Caki2 (cell line): ENCODE measurements around the gene CSTPP1. TPM values are rescaled to one million over a fixed set of nuclear protein-coding genes. Genes with fewer than 3 reads are reported as not detected.

Experiments used
- DNase-seq: peaks from one replicate; pipeline ENCODE4 v3.0.0-alpha.2; 2015; ENCODE audit warnings: low read depth
- in situ Hi-C: cut with HindIII; loops from 2 replicates; pipeline ENCODE4 v1.10.0; 2016; ENCODE audit warnings: low sequenced_read_pairs, low pct_unique_long_range_greater_than_20kb, mixed read lengths
- total RNA-seq: library from RNA; depleted of rRNA; stranded (reverse); fragments of >200 nt; shearing (Covaris generic); gene quantifications from 2 replicates; pipeline ENCODE4 v1.2.3, GENCODE V29; 2014; ENCODE audit warnings: low replicate concordance; rRNA removed

The CSTPP1 gene, protein sequence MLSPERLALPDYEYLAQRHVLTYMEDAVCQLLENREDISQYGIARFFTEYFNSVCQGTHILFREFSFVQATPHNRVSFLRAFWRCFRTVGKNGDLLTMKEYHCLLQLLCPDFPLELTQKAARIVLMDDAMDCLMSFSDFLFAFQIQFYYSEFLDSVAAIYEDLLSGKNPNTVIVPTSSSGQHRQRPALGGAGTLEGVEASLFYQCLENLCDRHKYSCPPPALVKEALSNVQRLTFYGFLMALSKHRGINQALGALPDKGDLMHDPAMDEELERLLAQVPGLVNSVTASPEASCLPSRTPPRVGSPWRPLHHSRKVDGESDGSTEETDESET
- total RNA-seq: 20.9 and 33.6 TPM in 2 replicates

DNA sequence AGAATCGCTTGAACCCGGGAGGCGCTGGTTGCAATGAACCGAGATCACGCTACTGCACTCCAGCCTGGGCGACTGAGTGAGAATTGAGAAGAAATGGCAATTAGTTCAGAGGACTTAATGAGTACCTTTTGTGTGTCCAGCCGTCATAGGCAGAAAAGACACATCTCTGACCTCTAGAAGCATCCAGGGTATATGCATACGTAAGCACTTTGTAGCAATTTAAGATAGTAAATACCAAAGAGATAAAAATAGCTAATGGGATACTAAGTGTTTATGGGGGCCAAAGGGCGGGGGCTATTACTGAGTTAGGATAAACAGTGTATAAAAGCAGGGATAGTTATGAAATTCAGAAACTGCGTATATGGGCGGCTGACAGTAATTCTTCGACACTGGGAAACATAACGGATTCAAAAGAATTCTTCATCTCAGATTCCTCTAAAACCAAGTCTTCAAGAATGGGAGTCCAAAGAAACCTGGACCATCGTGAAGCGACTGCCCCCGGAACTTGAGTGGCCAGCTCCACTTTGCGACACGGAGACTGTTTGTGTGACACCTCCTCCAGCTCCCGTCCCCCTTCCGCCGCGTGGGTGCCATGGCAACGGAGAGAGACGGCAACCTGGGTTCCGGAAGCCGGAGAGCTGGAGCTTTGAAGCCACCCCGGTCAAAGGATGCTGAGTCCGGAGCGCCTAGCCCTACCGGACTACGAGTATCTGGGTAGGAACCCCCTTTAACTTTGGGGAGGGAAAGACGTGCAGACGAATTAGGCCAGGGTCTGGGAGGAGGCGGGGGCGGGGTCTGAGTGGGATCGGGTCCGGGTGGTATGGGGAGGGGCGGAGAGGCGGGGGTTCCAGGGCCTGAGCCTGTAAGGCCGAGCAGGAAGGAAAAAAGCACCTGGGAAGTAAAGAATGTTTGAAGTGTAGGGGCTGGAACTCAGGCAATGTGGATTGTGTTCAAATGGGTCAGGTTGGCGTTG lies at the start of gene CSTPP1:
Gene CSTPP1, plus strand, starts transcription at position 624 of the 973 bp plus-strand sequence. Its CDS starts 45 bp downstream, at position 669.
- peak; percentile 79 for DNase-seq
- in situ Hi-C loops: no loop called here

DNA sequence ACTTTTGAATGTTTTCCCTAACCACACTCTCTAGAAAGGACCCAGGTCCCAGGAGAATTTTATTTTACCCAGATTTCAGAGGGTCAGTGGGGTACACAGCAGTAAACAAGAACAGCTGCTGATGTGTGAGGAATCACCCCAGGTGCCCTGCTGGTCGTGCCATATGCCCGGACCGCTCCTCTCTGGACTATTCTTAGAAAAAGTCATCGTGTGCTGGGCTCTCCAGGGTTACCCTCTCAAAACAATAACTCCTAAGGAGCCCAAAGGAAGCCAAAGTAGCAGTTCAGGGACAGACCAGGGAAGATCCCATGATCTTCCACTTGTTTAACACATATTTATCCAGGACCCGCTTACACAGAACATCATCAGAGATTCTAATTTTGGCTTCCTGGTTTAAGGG lies 47.9 kb upstream of the CSTPP1 start:
- in situ Hi-C loops: no loop called here
- DNase-seq: no peak

DNA sequence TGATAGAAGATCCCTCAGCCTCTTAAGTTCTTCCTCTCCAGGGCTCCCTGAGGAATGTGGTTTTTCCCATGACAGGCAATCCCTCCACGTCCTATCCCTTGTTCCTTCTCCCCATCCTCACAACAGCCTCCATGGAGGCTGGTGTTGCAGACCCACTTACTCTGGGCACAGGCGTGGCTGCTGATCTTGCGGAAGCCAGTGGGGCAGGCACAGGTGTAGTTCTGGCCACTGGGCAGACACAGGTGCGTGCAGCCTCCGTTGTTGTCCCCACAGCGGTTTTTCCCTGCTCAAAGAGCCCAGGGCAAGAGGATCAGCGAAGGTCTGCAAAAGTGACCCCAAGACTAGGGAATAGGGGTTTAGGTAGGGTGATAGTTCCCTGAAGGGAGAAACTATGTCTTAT lies 47.3 kb upstream of the CSTPP1 start:
- in situ Hi-C loops: no loop called here
- DNase-seq: no peak

DNA sequence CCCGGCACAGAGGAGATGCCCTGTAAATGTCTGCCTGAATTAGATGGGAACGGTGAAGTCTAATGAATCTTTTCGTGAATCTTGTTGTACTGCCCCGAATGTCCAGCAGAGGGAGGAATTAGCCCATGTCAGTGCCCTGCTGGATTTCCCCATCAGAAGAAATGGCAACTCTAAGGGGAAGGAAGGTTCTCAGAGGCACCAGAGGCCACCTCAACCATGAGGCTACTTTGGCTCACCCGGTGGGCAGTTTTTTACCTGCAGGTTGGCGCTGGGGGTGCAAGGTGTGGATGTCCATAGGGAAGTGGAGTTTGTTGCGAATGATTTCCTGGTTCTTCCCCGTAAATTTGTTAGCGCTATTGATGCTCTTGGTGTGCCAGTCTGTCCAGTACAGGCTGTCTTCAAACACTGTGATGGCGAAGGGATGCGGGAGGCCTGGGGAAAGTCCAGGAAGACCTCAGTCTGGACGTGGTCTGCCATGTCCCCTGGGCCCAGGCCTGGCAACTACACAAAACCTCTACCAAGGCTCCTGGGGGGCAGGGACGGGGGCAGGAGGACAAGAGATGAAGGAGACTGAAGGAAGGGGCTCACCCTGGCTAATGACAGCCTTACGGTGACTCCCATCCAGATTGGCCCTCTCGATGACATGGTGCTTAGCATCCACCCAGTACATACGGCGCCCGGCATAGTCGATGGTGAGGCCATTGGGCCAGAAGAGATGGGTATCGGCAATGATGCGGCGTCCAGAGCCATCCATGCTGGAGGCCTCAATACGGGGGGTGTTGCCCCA lies 46.7 kb upstream of the CSTPP1 start:
- in situ Hi-C loops: no loop called here
- DNase-seq: peak; percentile 42

DNA sequence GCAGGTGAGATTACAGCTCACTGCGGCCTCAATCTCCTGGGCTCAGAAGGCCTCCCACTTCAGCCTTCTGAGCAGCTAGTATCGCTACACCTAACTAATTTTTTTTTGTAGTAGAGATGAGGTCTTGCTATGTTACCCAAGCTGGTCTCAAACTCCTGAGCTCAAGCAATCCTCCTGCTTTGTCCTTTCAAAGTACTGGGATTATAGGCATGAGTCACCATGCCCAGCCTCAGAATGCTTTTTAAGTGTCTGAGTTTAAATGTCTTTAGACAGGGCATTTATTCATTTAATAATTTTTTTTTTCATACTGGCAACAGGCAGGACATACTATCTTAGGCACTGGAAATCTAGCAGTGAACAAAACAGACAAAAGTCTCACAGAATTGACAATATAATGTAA lies 45.9 kb upstream of the CSTPP1 start:
- no peak for DNase-seq
- in situ Hi-C loops: no loop called here

DNA sequence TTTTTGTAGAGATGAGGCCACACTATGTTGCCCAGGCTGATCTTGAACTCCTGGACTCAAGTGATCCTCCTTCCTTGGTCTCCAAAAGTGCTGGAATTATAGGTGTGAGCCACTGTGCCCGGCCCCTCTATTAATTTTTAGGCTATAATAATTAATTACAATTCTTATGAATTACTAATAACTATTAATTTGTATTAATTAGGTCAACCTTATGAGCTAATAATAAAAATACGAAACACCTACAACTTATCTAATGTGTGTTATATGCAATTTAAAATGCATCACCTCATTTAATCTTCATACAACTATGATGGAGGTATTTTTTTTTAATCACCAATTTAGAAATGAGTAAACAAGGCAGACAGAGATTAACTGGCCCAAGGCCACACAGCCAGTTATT lies 44.5 kb upstream of the CSTPP1 start:
- in situ Hi-C loops: no loop called here

DNA sequence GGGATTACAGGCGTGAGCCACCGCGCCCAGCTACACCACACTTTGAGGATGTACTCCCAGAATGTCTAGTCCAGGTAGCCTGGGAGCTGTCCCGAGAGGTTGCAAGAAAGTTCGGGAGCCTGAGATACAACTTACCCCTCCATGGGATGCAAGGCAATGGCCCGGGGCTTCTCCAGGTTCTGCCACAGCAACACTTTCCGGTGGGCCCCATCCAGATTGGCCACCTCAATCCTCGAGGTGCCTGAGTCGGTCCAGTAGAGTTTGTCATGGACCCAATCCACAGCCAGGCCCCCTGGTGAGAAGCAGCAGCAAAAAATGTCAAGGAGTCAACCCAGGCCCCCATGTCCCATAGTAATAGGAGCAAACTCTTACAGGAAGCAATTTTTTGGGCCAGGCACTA lies 43.7 kb upstream of the CSTPP1 start:
- no peak for DNase-seq
- in situ Hi-C loops: no loop called here

More for the DNA sequence above, 44.5 kb upstream of the CSTPP1 start:
- DNase-seq: no peak

DNA sequence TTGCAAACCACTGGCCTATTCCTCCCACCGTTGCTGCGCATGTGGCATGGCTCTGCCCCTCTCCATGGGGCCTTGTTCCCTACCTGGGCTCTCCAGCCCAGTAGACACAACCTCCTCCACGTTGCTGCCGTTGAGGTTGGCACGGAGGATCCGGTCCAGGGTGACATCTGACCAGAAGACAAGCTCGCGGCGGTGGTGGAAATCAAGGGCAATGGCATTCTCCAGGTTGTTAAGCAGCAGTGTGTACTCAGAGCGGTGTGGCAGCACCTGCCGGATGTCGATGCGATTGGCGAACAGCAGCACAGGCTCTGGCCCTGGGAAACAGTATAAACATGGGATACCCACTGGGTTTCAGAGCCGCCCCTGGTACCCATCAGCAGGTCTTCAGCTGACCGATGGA lies 42.1 kb upstream of the CSTPP1 start:
- no peak for DNase-seq
- in situ Hi-C loops: no loop called here

DNA sequence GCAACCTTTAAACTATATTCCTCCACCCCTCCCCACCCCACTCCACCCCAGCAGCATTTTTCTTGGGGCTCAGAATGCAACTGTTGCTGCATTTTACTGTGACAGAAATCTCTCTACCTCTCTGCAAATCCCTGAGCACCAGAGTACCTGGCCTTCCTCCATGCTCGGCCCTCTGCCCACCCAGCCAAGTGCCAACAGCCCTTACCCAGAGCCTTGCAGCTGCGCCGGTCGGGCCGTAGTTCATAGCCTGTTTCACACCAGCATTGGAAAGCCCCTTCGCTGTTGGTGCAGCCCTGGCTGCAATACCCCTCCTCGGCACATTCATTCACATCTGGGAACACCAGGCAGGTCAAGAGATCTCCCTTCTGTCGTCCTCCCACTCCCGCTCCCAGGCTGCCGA lies 41.6 kb upstream of the CSTPP1 start:
- no peak for DNase-seq
- in situ Hi-C loops: no loop called here

DNA sequence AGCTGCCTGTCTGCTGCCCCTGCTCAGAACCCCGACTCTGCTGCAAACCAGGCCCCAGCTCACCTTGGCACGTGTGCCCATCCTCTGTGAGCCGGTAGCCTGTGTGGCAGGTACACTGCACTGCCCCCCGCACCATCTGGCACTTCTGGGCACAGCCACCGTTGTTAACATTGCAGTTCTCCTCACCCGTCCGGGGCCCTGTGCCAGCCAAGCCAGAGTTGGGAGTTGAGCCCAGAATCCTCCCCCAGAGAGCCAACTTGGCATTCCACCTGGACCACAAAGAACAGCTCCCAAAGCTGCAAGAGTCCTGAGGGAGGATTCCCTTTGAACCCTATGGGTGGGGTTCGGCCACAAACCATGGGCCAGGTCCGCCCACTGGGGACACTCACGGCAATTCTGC lies 40.7 kb upstream of the CSTPP1 start:
- in situ Hi-C loops: no loop called here

DNA sequence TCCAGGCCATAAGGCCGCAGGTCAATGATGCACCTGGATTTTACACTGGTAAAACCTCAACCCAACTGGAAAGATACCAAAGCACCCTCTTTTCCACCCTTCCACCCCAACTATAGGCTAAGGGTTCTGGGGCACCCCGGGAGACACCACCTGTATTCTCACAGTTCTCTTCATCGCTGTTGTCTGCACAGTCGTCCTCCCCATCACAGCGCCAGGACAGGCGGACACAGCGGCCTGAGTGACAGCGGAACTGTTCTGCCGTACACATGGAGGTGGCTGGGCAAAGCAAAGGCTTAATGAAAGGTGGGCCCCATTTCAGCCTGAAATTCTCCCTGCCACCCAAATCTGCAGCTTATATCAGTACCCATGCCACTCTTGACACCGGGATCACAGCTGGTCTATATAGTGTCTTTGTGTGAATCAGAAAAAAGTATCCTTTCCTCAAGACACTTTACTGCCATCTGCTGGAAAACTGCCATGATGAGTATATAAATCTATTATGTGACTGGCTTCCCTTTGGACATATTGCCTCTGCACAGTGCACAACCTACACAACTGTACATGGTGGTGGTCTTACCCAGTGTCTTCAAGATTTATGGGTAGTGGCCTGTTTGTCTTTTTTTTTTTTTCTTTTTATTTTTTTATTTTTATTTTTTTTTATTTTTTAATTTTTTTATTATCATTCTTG lies 39.7 kb upstream of the CSTPP1 start:
- in situ Hi-C loops: no loop called here
- peak; percentile 48 for DNase-seq

More for the DNA sequence above, 40.7 kb upstream of the CSTPP1 start:
- no peak for DNase-seq

DNA sequence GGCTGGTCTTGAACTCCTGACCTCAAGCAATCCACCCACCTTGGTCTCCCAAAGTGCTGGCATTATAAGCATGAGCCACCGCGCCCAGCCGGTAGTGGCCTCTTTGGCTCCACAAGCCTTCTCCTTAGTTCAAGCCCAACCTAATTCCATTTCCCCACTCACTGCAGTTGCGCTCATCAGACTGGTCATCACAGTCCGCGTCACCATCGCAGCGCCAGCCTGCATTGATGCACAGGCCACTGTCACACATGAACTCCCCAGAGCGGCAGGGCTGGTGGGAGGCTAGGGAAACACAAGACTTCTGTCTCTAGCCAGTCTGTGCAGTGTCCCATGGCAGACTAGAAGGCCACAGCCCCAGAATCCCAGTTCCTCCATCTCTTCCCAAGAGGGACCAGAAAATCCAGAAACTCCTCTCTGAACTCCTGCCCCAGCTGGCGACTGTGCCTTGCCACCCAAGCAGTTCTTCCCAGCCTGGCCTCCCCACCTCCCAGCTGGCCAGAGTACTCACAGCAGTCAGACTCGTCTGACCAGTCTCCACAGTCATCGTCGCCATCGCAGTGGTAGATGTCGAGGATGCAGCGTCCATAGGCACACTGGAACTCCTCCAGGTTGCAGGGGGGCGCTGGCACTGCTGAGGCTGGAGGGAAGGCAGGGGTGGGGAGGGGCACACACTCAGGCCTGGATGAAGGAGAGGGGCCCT lies 38.0 kb upstream of the CSTPP1 start:
- in situ Hi-C loops: no loop called here
- DNase-seq: no peak

DNA sequence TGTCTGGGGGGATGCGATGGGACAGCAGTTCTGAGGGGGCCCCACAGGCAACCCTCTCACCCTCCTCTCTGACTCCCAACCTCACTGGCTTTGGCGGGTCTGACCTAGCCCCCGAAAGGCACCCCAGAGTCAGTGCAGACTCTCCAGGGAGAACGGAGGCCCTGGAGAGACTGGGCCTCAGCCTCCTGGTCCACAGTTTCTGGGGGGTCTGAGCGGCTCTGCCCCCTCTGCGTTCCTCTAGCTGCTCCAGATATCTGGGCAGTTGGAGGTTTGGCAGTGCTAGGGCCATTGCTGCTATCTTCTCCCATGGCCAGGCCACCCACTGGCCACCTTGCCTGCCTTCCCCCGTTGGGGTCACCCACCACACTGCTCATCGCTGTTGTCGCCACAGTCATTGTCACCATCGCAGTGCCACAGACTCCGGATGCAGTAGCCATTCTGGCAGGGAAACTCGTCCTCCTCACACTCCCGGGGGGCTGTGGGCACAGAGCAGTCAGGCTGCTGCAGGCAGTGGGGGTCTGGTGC lies 37.0 kb upstream of the CSTPP1 start:
- in situ Hi-C loops: no loop called here
- DNase-seq: no peak

DNA sequence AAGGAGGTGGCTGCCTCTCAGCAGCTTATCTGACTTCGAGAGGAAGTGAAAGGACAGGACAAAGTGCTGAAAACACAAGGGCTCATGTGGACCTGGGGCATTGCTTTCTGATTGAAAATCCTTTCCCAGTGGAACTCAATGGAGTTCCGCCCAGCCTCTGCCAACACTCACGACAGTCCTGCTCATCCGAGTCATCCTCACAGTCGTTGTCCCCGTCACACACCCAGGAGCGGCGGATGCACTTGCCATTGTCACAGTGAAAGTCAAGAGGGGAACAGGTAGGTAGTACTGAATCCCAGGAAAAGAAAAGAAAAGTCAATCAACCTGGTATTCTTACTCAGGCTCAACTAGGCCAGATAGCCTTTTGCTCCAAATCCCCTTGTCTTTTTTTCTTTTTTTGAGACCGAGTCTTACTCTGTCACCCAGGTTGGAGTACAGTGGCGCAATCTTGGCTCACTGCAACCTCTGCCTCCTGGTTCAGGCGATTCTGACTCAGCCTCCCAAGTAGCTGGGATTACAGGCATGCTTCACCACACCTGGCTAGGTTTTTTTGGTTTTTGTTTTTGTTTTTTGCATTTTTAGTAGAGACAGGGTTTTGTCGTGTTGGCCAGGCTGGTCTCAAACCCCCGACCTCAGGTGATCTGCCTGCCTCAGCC lies 36.3 kb upstream of the CSTPP1 start:
- in situ Hi-C loops: no loop called here
- DNase-seq: peak; percentile 25

DNA sequence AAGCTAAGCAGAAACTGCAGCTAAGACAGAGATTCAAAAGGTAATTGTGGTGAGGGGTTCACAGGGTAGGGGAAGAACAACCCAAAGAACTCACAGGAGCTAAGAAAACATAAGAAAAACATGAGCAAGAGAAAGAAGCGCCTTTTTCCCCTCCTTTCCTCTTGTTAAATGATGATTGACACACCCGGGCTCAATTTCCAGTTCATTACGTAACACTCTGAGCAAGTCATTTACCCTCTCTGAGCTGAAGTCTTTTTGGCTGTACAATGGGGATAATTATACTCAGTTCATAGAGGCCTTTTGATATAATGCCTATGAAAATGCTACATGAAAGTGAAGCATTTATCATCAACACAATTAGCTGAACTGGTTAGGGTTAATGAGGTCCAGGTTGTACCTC lies 35.4 kb upstream of the CSTPP1 start:
- DNase-seq: no peak

DNA sequence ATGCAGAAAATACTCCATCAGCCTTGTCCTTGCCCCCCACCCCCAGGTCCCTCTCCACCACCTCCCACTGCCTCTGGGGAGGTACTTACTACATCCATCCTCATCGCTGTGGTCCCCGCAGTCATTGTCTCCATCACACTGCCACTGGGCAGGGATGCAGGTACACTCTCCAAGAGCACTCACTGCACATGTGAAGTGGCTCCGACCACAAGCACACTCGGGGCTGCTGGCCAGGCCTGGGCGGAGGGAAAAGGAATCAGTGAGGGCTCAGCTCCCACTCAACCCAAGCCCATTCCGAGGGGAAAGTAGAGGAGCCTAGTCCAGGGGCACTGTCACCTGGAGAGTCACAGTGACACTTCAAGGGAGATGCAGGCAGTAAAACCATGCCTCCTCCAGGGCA lies 33.9 kb upstream of the CSTPP1 start:
- in situ Hi-C loops: no loop called here

More for the DNA sequence above, 35.4 kb upstream of the CSTPP1 start:
- in situ Hi-C loops: no loop called here

DNA sequence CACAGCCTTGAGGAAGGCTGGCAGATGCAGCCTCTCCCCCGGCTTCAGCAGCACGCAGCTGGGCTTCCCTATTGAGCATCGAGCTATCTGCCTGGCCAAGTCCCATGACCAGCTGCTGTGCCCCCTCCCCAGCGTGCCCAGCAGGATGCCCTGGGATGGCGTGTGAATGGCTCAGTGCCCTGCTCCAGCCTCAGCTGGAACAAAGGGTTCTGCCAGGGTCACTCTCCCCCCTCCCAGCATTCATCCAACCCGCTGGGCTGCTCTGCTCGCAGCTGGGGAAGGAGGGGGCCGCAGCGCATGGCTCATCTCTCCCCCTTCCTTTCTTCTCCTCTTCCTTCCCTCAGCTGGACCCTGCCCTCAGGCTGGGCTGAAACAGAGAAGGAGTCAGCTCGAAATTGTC lies 32.7 kb upstream of the CSTPP1 start:
- in situ Hi-C loops: no loop called here

More for the DNA sequence above, 33.9 kb upstream of the CSTPP1 start:
- no peak for DNase-seq

More for the DNA sequence above, 32.7 kb upstream of the CSTPP1 start:
- no peak for DNase-seq
